Mucosa of rectum (tissue), 2 donors: ENCODE results near the gene OR1F1.
"Not testable (repeated sequence)": the region's sequence is repeated elsewhere in the genome, so short reads cannot be mapped to it uniquely, and the experiment has no call there.

Experiments
- H3K27ac ChIP-seq, 2 donors: one replicate each; pipeline ENCODE4 v1.7.0; 2013; ENCODE audit warnings: inconsistent platforms in 2 of 2, low read depth in 2 of 2, low read length in 2 of 2
- H3K27me3 ChIP-seq, 2 donors: one replicate each; pipeline ENCODE4 v1.7.0; 2013; ENCODE audit warnings: low read length in 2 of 2; ENCODE audit not compliant: control insufficient read depth in 2 of 2, insufficient read depth in 2 of 2
- H3K36me3 ChIP-seq, 2 donors: one replicate each; pipeline ENCODE4 v1.7.0; 2013; ENCODE audit warnings: low read length in 2 of 2; ENCODE audit not compliant: control insufficient read depth in 2 of 2, insufficient read depth in 2 of 2
- H3K4me1 ChIP-seq, 2 donors: one replicate each; pipeline ENCODE4 v1.7.0; 2013; ENCODE audit warnings: low read length in 2 of 2, mild to moderate bottlenecking in 1 of 2; ENCODE audit not compliant: control insufficient read depth in 2 of 2, insufficient read depth in 2 of 2
- H3K4me3 ChIP-seq, 2 donors: one replicate each; pipeline ENCODE4 v1.7.0; 2013; ENCODE audit warnings: low read length in 2 of 2
- H3K9ac ChIP-seq, 2 donors: one replicate each; pipeline ENCODE4 v1.7.0; 2013; ENCODE audit warnings: low read length in 2 of 2, low read depth in 1 of 2, mild to moderate bottlenecking in 1 of 2
- H3K9me3 ChIP-seq, 2 donors: one replicate each; pipeline ENCODE4 v1.7.0; 2013; ENCODE audit warnings: low read length in 2 of 2; ENCODE audit not compliant: control insufficient read depth in 2 of 2
- donor health status: healthy.
- donor health status: Normal muscosa, but diverticular disease.

OR1F1 gene

GRCh38 chr16:3161235-3162018 is 26.6 kb upstream of the OR1F1 start:
- Histone ChIP-seq H3K27me3 (no peaks in the 10 kb centered on the region), H3K27ac (peak overlapping the region; percentile 52 to 84), H3K36me3 (no peaks in the 10 kb centered on the region), H3K4me1 (peaks cover 17 to 18% of the 10 kb centered on the region in 2 donors), H3K9ac (peak overlapping the region in 1 of 2 donors; percentile 58), H3K9me3 (no peaks in the 10 kb centered on the region), H3K4me3 (peak overlapping the region in 1 of 2 donors; percentile 43)

- Histone ChIP-seq H3K4me3 (no peak overlapping the region), H3K9ac (no peak overlapping the region), H3K4me1 (peaks cover 10 to 11% of the 10 kb centered on the region in 2 donors), H3K27ac (no peak overlapping the region), H3K9me3 (no peaks in the 10 kb centered on the region), H3K36me3 (no peaks in the 10 kb centered on the region), H3K27me3 (peaks cover 12 to 17% of the 10 kb centered on the region in 2 donors)
Measured at GRCh38 chr16:3164121-3164991, 23.6 kb upstream of the OR1F1 start.

GRCh38 chr16:3165111-3165822 is 22.7 kb upstream of the OR1F1 start:
- H3K9ac ChIP-seq: peak overlapping the region in 1 of 2 donors; percentile 38
- peak overlapping the region; percentile 27 to 55 for H3K4me3 ChIP-seq
- H3K4me1 ChIP-seq: peaks cover 3 to 5% of the 10 kb centered on the region in 2 donors
- no peak overlapping the region for H3K27ac ChIP-seq
- H3K27me3 ChIP-seq: peaks cover 20 to 24% of the 10 kb centered on the region in 2 donors
- no peaks in the 10 kb centered on the region for H3K36me3 ChIP-seq
- no peaks in the 10 kb centered on the region for H3K9me3 ChIP-seq

GRCh38 chr16:3166505-3166886 is 21.5 kb upstream of the OR1F1 start:
- Histone ChIP-seq H3K27me3 (peaks cover 29 to 32% of the 10 kb centered on the region in 2 donors), H3K36me3 (no peaks in the 10 kb centered on the region), H3K9ac (no peak overlapping the region)

GRCh38 chr16:3168729-3169128 is 19.3 kb upstream of the OR1F1 start:
- not testable (repeated sequence) for H3K4me1 ChIP-seq, H3K9ac ChIP-seq, H3K27ac ChIP-seq, H3K9me3 ChIP-seq, H3K36me3 ChIP-seq, H3K4me3 ChIP-seq
- H3K27me3 ChIP-seq: peaks cover 41 to 46% of the 10 kb centered on the region in 2 donors

More at GRCh38 chr16:3166505-3166886, 21.5 kb upstream of the OR1F1 start:
- Histone ChIP-seq H3K27ac (no peak overlapping the region), H3K4me3 (no peak overlapping the region), H3K9me3 (no peaks in the 10 kb centered on the region), H3K4me1 (peaks cover 0 to 3% of the 10 kb centered on the region in 2 donors)

GRCh38 chr16:3170440-3171180 is 17.4 kb upstream of the OR1F1 start:
- no peak overlapping the region for H3K9ac ChIP-seq
- H3K27ac ChIP-seq: no peak overlapping the region
- peaks cover 54 to 61% of the 10 kb centered on the region in 2 donors for H3K27me3 ChIP-seq
- no peaks in the 10 kb centered on the region for H3K9me3 ChIP-seq
- H3K4me1 ChIP-seq: no peaks in the 10 kb centered on the region
- H3K36me3 ChIP-seq: no peaks in the 10 kb centered on the region
- no peak overlapping the region for H3K4me3 ChIP-seq

GRCh38 chr16:3171181-3171854 is 16.7 kb upstream of the OR1F1 start:
- Histone ChIP-seq H3K9ac (no peak overlapping the region), H3K4me3 (no peak overlapping the region), H3K36me3 (no peaks in the 10 kb centered on the region), H3K9me3 (no peaks in the 10 kb centered on the region), H3K4me1 (no peaks in the 10 kb centered on the region), H3K27ac (no peak overlapping the region), H3K27me3 (peaks cover 61 to 65% of the 10 kb centered on the region in 2 donors)

- Histone ChIP-seq H3K9me3 (no peaks in the 10 kb centered on the region), H3K4me1 (no peaks in the 10 kb centered on the region), H3K27me3 (peaks cover 61 to 65% of the 10 kb centered on the region in 2 donors), H3K9ac (no peak overlapping the region), H3K4me3 (no peak overlapping the region), H3K36me3 (no peaks in the 10 kb centered on the region), H3K27ac (no peak overlapping the region)
Measured at GRCh38 chr16:3171855-3172593, 16.0 kb upstream of the OR1F1 start.
